Measurements from ENCODE around the gene SMARCD2.
A peak's percentile ranks its signal among the peaks of the same experiment; 100 is the strongest.
"Not testable (repeated sequence)": the region's sequence is repeated elsewhere in the genome, so short reads cannot be mapped to it uniquely, and the experiment has no call there.

SMARCD2 gene

GRCh38 chr17:63804328-63804727, 38.2 kb downstream of the SMARCD2 start:
- DNase-seq (ENCODE audit: low spot score): no peak

- DNase-seq (ENCODE audit: low spot score): no peak
Measured at GRCh38 chr17:63800783-63801182, 41.7 kb downstream of the SMARCD2 start.

GRCh38 chr17:63798572-63799106, 43.8 kb downstream of the SMARCD2 start:
- DNase-seq (ENCODE audit: low spot score): no peak

- DNase-seq (ENCODE audit: low spot score): not testable (repeated sequence)
Measured at GRCh38 chr17:63796375-63796774, 46.1 kb downstream of the SMARCD2 start.

GRCh38 chr17:63792055-63792729, 50.3 kb downstream of the SMARCD2 start:
- DNase-seq (ENCODE audit: low spot score): no peak

- DNase-seq (ENCODE audit: low spot score): no peak
Measured at GRCh38 chr17:63790057-63790456, 52.4 kb downstream of the SMARCD2 start.

GRCh38 chr17:63786971-63787711, 55.3 kb downstream of the SMARCD2 start:
- DNase-seq (ENCODE audit: low spot score): no peak

GRCh38 chr17:63786117-63786516, 56.4 kb downstream of the SMARCD2 start:
- no peak for DNase-seq (ENCODE audit: low spot score)

GRCh38 chr17:63785556-63785955, 56.9 kb downstream of the SMARCD2 start:
- DNase-seq (ENCODE audit: low spot score): peak; percentile 18

GRCh38 chr17:63783522-63783921, 59.0 kb downstream of the SMARCD2 start:
- DNase-seq (ENCODE audit: low spot score): no peak
